HG02642 (cell line): Measurements from ENCODE around the gene C2orf69.

Experiments used
- ATAC-seq: cut with Tn5 transposase; IDR thresholded peaks from one replicate; pipeline ENCODE4 v1.9.1; 2021; ENCODE audit warnings: mild to moderate bottlenecking; ENCODE audit not compliant: unreplicated experiment, poor library complexity

Gene C2orf69

DNA sequence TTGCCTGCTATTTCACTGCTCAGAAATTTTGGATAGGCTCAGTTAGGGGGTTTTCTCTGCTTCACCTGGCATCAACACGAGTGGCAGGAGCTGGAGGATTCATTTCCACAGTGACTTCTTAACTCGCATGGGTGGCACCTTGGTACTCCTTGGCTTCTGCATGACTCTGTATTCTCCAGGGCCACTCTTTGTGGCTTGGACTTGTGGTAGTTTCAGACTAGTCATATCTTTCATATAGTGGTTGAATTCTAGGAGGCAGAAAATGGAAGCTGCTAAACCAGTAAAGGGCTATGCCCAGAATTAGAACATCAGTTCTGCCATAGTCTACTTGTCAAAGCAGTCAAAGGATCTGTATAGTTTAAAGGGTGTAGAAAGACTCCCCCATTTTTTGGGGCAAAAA lies 51.1 kb downstream of the C2orf69 start:
- no peak for ATAC-seq

GRCh38 chr2:199966405-199966804 lies 55.3 kb downstream of the C2orf69 start:
- ATAC-seq: no peak

- no peak for ATAC-seq
Observed at GRCh38 chr2:199966976-199967375, 55.9 kb downstream of the C2orf69 start.

- ATAC-seq: no peak
Observed at GRCh38 chr2:199968126-199968525, 57.0 kb downstream of the C2orf69 start.

GRCh38 chr2:199972088-199972626 lies 61.1 kb downstream of the C2orf69 start:
- no peak for ATAC-seq

DNA sequence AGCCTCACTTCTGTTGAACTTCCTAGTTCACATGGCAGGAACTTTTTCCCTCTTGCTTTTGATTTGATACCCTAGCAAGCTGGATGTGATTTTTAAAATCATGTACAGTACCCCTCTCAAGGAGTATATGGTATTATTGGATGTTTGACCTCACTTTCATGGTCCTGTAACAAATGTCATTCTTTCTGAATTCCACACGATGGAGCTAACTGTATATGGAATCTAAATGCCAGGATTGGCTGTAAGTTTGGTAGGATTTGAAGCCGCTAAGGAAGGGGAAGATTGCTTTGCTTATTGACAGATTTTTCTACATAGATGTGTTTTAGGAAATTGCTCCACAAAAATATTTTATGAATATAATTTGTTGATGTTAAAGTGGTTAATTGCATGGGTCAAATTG lies 62.6 kb downstream of the C2orf69 start:
- no peak for ATAC-seq

DNA sequence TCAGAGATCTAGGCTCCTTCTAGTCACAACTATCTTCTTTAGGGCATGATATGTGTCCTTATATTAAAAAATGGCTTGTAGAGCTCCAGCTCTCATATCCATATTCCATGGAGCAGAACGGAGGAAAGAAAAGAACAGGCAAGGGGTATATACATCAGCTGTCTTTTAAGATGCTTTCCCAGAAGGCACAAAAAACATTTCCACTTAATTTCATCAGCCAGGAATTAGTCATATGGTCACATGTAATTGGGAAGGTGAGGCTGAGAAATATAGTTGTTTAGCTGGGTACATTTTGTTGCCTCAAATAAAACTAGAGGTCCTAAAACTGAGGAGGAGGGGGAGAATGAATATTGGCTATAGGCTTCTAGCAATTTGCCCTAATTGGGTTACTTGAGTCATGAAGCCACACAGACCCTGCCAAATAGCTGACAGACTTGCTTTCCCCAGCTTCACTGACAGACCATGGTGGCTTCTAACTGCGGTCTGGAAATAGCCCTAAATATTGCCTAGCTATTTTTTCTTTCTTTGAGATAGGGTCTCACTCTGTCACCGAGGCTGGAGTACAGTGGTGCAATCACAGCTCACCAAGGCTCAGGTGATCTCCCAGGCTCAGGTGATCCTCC lies 64.3 kb downstream of the C2orf69 start:
- ATAC-seq: no peak
